Jurkat, Clone E6-1 (cell line): ENCODE measurements around the gene RNF217.
"Not testable (repeated sequence)": the region's sequence is repeated elsewhere in the genome, so short reads cannot be mapped to it uniquely, and the experiment has no call there.

ENCODE experiments used
- DNase-seq: peaks from one replicate; pipeline ENCODE4 v3.0.0-alpha.2; 2011; ENCODE audit warnings: low read depth, low spot score
- H3K4me3 ChIP-seq: 2 replicates; pipeline ENCODE4 v1.5.1; 2011; ENCODE audit warnings: mild to moderate bottlenecking, low read length, control low read depth, moderate library complexity

RNF217 gene

GRCh38 chr6:125110056-125110455 is 147.8 kb downstream of the RNF217 start:
- no peak for DNase-seq
- H3K4me3 ChIP-seq, result no peak overlapping the region

GRCh38 chr6:125111219-125111983 is 149.2 kb downstream of the RNF217 start:
- no peak overlapping the region for H3K4me3 ChIP-seq
- DNase-seq, result no peak

GRCh38 chr6:125112934-125113333 is 150.7 kb downstream of the RNF217 start:
- DNase-seq, result no peak
- no peak overlapping the region for H3K4me3 ChIP-seq

GRCh38 chr6:125114248-125114858 is 152.1 kb downstream of the RNF217 start:
- H3K4me3 ChIP-seq, result no peak overlapping the region
- DNase-seq, result peak; percentile 37

- H3K4me3 ChIP-seq, result no peak overlapping the region
- DNase-seq, result no peak
Measured at GRCh38 chr6:125116170-125116569, 153.9 kb downstream of the RNF217 start.

GRCh38 chr6:125116710-125117109 is 154.5 kb downstream of the RNF217 start:
- H3K4me3 ChIP-seq, result no peak overlapping the region
- DNase-seq, result no peak

GRCh38 chr6:125117818-125118217 is 155.6 kb downstream of the RNF217 start:
- no peak overlapping the region for H3K4me3 ChIP-seq
- no peak for DNase-seq

GRCh38 chr6:125120054-125120590 is 157.9 kb downstream of the RNF217 start:
- H3K4me3 ChIP-seq, result no peak overlapping the region
- no peak for DNase-seq

GRCh38 chr6:125121894-125122293 is 159.7 kb downstream of the RNF217 start:
- H3K4me3 ChIP-seq, result no peak overlapping the region
- DNase-seq, result no peak

- H3K4me3 ChIP-seq, result no peak overlapping the region
- DNase-seq, result no peak
Measured at GRCh38 chr6:125123051-125123450, 160.8 kb downstream of the RNF217 start.

- no peak overlapping the region for H3K4me3 ChIP-seq
- DNase-seq, result no peak
Measured at GRCh38 chr6:125123468-125124048, 161.3 kb downstream of the RNF217 start.

- no peak for DNase-seq
- H3K4me3 ChIP-seq, result no peak overlapping the region
Measured at GRCh38 chr6:125124049-125124669, 161.9 kb downstream of the RNF217 start.

GRCh38 chr6:125125856-125126255 is 163.6 kb downstream of the RNF217 start:
- not testable (repeated sequence) for DNase-seq, H3K4me3 ChIP-seq

- no peak for DNase-seq
- no peak overlapping the region for H3K4me3 ChIP-seq
Measured at GRCh38 chr6:125129354-125129753, 167.1 kb downstream of the RNF217 start.

GRCh38 chr6:125132058-125132457 is 169.8 kb downstream of the RNF217 start:
- no peak for DNase-seq
- H3K4me3 ChIP-seq, result no peak overlapping the region

GRCh38 chr6:125136378-125136777 is 174.1 kb downstream of the RNF217 start:
- no peak for DNase-seq
- no peak overlapping the region for H3K4me3 ChIP-seq

GRCh38 chr6:125138083-125138482 is 175.8 kb downstream of the RNF217 start:
- no peak overlapping the region for H3K4me3 ChIP-seq

GRCh38 chr6:125140808-125141207 is 178.6 kb downstream of the RNF217 start:
- H3K4me3 ChIP-seq, result no peak overlapping the region
- no peak for DNase-seq

More at GRCh38 chr6:125138083-125138482, 175.8 kb downstream of the RNF217 start:
- no peak for DNase-seq
